Endodermal cell (in vitro differentiated cells): ENCODE results near the gene AMDHD2. TPM values are rescaled to one million over a fixed set of nuclear protein-coding genes. Genes with fewer than 3 reads are reported as not detected.

Experiments
- DNase-seq: peaks from one replicate; pipeline ENCODE4 v3.0.0-alpha.2; 2017
- H3K27ac ChIP-seq: 2 replicates; pipeline ENCODE4 v1.5.1; 2013; ENCODE audit warnings: mild to moderate bottlenecking, low read depth, low read length, moderate library complexity
- H3K27me3 ChIP-seq: 2 replicates; pipeline ENCODE4 v1.6.1; 2013; ENCODE audit warnings: mild to moderate bottlenecking, low read length, moderate library complexity; ENCODE audit not compliant: insufficient read depth, control insufficient read depth, poor library complexity, severe bottlenecking
- H3K36me3 ChIP-seq: 2 replicates; pipeline ENCODE4 v1.7.0; 2013; ENCODE audit warnings: mild to moderate bottlenecking, low read length, moderate library complexity; ENCODE audit not compliant: control insufficient read depth, insufficient read depth
- H3K4me1 ChIP-seq: one replicate; pipeline ENCODE4 v1.7.0; 2013; ENCODE audit warnings: low read length; ENCODE audit not compliant: control insufficient read depth, insufficient read depth
- H3K4me3 ChIP-seq: 2 replicates; pipeline ENCODE4 v1.5.1; 2013; ENCODE audit warnings: mild to moderate bottlenecking, low read length, moderate library complexity
- H3K9ac ChIP-seq: 2 replicates; pipeline ENCODE4 v1.6.1; 2013; ENCODE audit warnings: mild to moderate bottlenecking, low read length, moderate library complexity; ENCODE audit not compliant: poor library complexity, severe bottlenecking; ENCODE audit errors: extremely low read depth
- H3K9me3 ChIP-seq: 2 replicates; pipeline ENCODE4 v1.6.1; 2013; ENCODE audit warnings: mild to moderate bottlenecking, low read length, moderate library complexity; ENCODE audit not compliant: control insufficient read depth
- H3K27ac Mint-ChIP-seq: 2 replicates; pipeline ENCODE4 v1.8.0; 2020; ENCODE audit warnings: mixed read lengths
- H3K27me3 Mint-ChIP-seq: 2 replicates; pipeline ENCODE4 v1.8.0; 2021; ENCODE audit warnings: mild to moderate bottlenecking, mixed read lengths; ENCODE audit not compliant: insufficient read depth
- H3K36me3 Mint-ChIP-seq: 2 replicates; pipeline ENCODE4 v1.8.0; 2020; ENCODE audit warnings: low read depth, mixed read lengths
- H3K4me1 Mint-ChIP-seq: 2 replicates; pipeline ENCODE4 v1.8.0; 2020; ENCODE audit warnings: mixed read lengths
- H3K4me3 Mint-ChIP-seq: 2 replicates; pipeline ENCODE4 v1.8.0; 2020; ENCODE audit warnings: mild to moderate bottlenecking, moderate library complexity, mixed read lengths
- H3K9me3 Mint-ChIP-seq: 2 replicates; pipeline ENCODE4 v1.8.0; 2020; ENCODE audit warnings: mild to moderate bottlenecking, mixed read lengths
- WGBS, 2 experiments: methylation state at CpG; one replicate each; pipeline versions ENCODE4 v1.1.5 to v1.1.7; 2013; ENCODE audit warnings: missing lambda C conversion rate in 2 of 2, mixed read lengths in 1 of 2; ENCODE audit not compliant: insufficient coverage in 1 of 2, insufficient read length in 1 of 2; 5-methylcytosine and 5-hydroxymethylcytosine counted together
- total RNA-seq, 2 donors: library from RNA; stranded (reverse); fragmentation: NEBNext Ultra II Directional in 1 of 2; extraction: Animal tissue kit (Norgen Biotek cat#: 25700) in 1 of 2; gene quantifications; 2 replicates in 1 of 2; 3 replicates in 1 of 2; pipeline ENCODE4 v1.2.1, GENCODE V29; 2021
- TF ChIP-seq, protein P1 (sequence below): fragments of 200-600 bp; sonication (generic); conservative IDR thresholded peaks from 2 replicates; pipeline ENCODE4 v1.5.0; 2021; ENCODE audit warnings: antibody characterized with exemption, mild to moderate bottlenecking

AMDHD2 gene
- total RNA-seq, 2 donors from 2014 or later = 74.6 to 82.2 TPM

DNA sequence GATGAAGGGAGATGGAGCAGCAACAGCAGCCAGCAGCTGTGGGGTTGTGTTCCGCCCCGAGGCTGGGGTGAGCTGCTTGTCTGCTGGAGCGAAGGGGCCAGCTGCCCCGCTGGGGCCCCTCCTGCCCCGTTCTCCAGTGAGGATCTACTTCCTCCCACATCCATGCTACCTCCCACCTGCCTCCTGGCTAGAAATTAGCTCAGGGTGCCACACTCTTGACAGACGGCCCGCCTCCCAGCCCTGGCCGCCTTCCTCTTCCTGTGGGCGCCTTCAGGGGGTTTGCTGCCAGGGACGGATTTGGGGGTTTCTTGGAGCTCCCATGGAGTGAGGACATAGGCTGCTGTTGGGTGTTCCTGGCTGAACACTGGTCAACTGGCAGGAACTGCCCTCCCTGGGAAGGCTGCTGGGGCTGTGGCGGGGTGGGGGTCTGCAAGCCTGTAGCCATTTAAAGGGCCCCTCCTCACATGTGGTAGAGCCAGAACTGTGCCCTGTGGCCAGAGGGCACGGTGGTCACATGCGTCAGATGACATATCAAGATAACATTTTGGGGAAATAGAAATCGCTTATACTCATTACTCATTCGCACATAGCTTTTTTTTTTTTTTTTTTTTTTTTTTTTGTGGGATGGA lies 32.2 kb upstream of the AMDHD2 start:
- Mint-ChIP-seq H3K4me1 (peaks cover 3% of the 10 kb centered on the region), H3K9me3 (no peaks in the 10 kb centered on the region), H3K4me3 (no peak overlapping the region), H3K27ac (no peak overlapping the region), H3K36me3 (no peaks in the 10 kb centered on the region), H3K27me3 (no peaks in the 10 kb centered on the region)
- TF ChIP-seq, protein P1, sequence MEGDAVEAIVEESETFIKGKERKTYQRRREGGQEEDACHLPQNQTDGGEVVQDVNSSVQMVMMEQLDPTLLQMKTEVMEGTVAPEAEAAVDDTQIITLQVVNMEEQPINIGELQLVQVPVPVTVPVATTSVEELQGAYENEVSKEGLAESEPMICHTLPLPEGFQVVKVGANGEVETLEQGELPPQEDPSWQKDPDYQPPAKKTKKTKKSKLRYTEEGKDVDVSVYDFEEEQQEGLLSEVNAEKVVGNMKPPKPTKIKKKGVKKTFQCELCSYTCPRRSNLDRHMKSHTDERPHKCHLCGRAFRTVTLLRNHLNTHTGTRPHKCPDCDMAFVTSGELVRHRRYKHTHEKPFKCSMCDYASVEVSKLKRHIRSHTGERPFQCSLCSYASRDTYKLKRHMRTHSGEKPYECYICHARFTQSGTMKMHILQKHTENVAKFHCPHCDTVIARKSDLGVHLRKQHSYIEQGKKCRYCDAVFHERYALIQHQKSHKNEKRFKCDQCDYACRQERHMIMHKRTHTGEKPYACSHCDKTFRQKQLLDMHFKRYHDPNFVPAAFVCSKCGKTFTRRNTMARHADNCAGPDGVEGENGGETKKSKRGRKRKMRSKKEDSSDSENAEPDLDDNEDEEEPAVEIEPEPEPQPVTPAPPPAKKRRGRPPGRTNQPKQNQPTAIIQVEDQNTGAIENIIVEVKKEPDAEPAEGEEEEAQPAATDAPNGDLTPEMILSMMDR = no peak
- Histone ChIP-seq H3K27me3 (no peaks in the 10 kb centered on the region), H3K4me3 (no peak overlapping the region), H3K9me3 (no peaks in the 10 kb centered on the region), H3K9ac (no peak overlapping the region), H3K36me3 (no peaks in the 10 kb centered on the region), H3K4me1 (no peaks in the 10 kb centered on the region), H3K27ac (peak overlapping the region; percentile 24)
- peak; percentile 35 for DNase-seq
- 94 to 95% methylated on average over 5 to 12 of the region's 15 CpGs for WGBS, 2 experiments

DNA sequence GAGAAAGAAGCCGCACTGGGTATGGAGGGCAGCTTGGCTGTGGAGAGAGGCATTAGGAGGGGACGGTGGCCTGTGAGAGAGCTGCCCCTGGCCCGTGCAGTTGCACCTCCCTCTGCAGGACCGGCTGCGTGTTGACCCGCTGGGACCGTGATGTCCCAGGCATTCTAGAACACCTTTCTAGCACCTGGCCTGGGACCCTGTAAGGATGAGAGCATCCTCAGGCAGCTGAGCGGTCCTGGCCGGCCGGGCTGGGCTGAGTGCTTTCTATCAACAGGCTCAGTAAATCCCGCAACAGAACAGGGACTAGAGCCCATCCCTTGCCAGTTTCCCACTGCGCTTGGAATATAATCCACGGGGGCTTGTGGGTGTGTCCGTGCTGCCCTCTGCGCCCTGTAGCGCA lies 30.6 kb upstream of the AMDHD2 start:
- 94 to 96% methylated on average over 14 to 16 of the region's 16 CpGs for WGBS, 2 experiments
- no peaks in the 10 kb centered on the region for H3K36me3 Mint-ChIP-seq

DNA sequence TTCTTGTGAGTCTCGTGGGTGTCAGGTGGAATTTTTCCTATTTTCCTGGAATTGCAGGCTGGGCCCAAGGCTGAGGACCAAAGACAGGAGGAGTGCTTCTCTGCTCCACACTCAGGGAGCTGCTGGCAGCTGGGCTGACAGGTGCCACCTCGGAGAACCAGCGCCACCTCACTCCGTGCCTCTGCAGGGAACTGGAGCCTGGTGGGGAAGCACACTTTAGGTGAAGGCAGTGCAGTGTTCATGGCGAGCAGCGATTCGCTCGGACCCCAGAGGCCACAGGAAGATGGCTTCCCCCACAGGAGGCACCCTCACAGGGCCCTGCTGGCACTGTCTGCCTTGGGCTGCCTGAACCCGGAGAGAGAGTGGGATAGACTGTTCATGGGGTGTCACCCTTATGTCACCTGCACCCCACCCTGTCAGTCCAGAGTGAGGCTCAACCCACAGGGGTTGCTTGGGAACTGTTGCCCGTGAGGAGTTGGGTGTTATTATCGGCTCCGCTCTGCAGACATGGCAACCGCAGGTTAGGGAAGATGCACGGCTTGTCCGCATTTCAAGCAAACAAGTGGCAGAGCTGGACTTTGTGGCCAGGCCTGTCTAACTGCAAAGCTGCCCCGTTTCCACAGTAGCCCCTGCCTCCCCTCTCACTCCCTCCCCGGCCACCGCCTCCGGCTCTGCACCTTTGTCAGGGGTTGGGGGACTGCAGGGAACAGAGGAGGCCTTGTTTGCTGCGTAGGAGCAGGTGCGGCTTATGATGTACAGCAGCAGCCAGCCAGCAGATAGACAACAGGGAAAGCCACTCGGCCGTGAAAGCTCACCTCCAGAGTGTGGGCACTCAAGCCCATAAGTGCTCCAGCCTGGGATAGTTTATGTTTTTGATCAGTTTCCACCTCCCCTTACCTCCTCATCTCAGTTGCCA lies 29.7 kb upstream of the AMDHD2 start:
- TF ChIP-seq, protein P1 = no peak
- no peak overlapping the region for H3K9ac ChIP-seq
- WGBS, 2 experiments = 96 to 98% methylated on average over 13 to 23 of the region's 23 CpGs
- H3K27ac Mint-ChIP-seq = no peak overlapping the region
- H3K27me3 Mint-ChIP-seq = no peaks in the 10 kb centered on the region
- H3K4me3 Mint-ChIP-seq = no peak overlapping the region
- no peaks in the 10 kb centered on the region for H3K36me3 ChIP-seq
- no peaks in the 10 kb centered on the region for H3K4me1 Mint-ChIP-seq
- no peaks in the 10 kb centered on the region for H3K9me3 Mint-ChIP-seq
- no peak for DNase-seq
- no peaks in the 10 kb centered on the region for H3K4me1 ChIP-seq
- H3K4me3 ChIP-seq = no peak overlapping the region
- no peaks in the 10 kb centered on the region for H3K27me3 ChIP-seq
- H3K27ac ChIP-seq = no peak overlapping the region
- no peaks in the 10 kb centered on the region for H3K9me3 ChIP-seq
- no peaks in the 10 kb centered on the region for H3K36me3 Mint-ChIP-seq

More for the DNA sequence above, 30.6 kb upstream of the AMDHD2 start:
- no peaks in the 10 kb centered on the region for H3K27me3 Mint-ChIP-seq
- H3K27ac Mint-ChIP-seq = no peak overlapping the region
- H3K4me1 ChIP-seq = no peaks in the 10 kb centered on the region
- no peaks in the 10 kb centered on the region for H3K9me3 ChIP-seq
- no peak for DNase-seq
- H3K9me3 Mint-ChIP-seq = no peaks in the 10 kb centered on the region
- H3K4me3 Mint-ChIP-seq = no peak overlapping the region
- TF ChIP-seq, protein P1 = no peak
- no peaks in the 10 kb centered on the region for H3K27me3 ChIP-seq
- no peak overlapping the region for H3K9ac ChIP-seq
- no peak overlapping the region for H3K27ac ChIP-seq
- peaks cover 3% of the 10 kb centered on the region for H3K4me1 Mint-ChIP-seq
- no peaks in the 10 kb centered on the region for H3K36me3 ChIP-seq
- H3K4me3 ChIP-seq = no peak overlapping the region
